Stimulated activated naive B cell treated with anti-CD40 and anti-IgM and Interleukin-4, amounts not matched to agents 10 μg/mL and 1 μg/mL and 100 μg/mL, for 72 hours (primary cell): ENCODE results near the gene SLC23A1.
"Not testable (repeated sequence)": the region's sequence is repeated elsewhere in the genome, so short reads cannot be mapped to it uniquely, and the experiment has no call there.

Experiments
- ATAC-seq, 2 donors: fragments of 150-1000 bp; cut with Tn5 transposase; replicated peaks; 2 replicates each; pipeline ENCODE4 v1.10.0; 2021; ENCODE audit warnings: moderate library complexity in 1 of 2
- DNase-seq: peaks from one replicate; pipeline ENCODE4 v3.0.0; 2021
- H3K27ac Mint-ChIP-seq: one replicate; pipeline ENCODE4 v1.8.0; 2022; ENCODE audit warnings: mild to moderate bottlenecking, mixed read lengths
- H3K27me3 Mint-ChIP-seq, 2 donors: one replicate each; pipeline ENCODE4 v1.8.0; 2022; ENCODE audit warnings: mixed read lengths in 2 of 2
- H3K36me3 Mint-ChIP-seq, 2 donors: one replicate each; pipeline ENCODE4 v1.8.0; 2022; ENCODE audit warnings: mixed read lengths in 2 of 2, mild to moderate bottlenecking in 1 of 2
- H3K4me1 Mint-ChIP-seq, 2 donors: one replicate each; pipeline ENCODE4 v1.8.0; 2022; ENCODE audit warnings: mixed read lengths in 2 of 2, mild to moderate bottlenecking in 1 of 2
- H3K4me3 Mint-ChIP-seq, 2 donors: one replicate each; pipeline ENCODE4 v1.8.0; 2022; ENCODE audit warnings: mild to moderate bottlenecking in 2 of 2, mixed read lengths in 2 of 2, moderate library complexity in 1 of 2
- H3K9me3 Mint-ChIP-seq, 2 donors: one replicate each; pipeline ENCODE4 v1.8.0; 2022; ENCODE audit warnings: mixed read lengths in 2 of 2, mild to moderate bottlenecking in 1 of 2

SLC23A1 gene

DNA sequence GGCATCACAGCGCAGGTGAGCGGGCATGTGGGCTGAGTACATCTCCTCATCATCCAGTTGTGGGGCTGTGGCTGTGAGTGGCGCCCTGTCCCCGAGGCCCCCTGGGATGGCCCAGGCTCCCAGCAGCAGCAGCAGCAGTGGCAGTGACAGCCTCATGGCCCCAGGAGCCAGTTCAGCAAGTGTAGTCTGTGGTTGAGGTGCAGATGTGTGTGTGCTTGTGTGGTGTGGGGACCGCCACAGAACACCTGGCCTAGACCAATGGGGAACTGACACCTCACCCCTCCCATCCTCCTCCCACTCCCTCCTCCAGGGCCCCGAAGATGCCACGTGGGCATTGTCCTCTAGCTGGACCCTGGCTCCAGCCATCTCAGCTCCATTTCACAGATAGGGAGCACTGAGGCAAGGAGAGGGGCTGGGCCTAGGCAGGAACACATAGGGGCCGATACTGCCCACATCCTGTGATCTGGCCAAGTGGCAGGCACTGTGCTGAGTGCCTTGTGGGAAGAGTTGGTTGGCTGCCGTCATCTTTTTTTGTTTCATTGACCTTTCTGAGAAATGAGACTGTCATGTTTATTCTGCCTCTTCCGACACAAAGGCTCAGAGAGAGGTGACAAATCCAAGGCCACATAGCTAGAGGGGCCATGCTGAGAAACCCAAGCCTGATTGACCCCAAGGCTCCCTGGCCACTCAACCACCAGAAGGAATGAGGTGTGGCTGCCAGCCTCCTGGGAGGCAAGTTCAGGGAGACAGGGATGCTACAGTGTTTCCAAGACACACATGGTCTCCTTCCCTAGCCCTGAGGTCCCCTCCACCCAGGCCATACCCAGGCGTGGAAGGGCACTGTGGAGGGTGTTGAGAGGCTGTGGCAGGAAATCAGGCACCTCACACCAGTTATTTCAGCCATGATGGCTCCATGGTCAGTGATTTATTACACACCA, 6.9 kb upstream of the SLC23A1 start, which contains the start of gene MZB1:
Gene MZB1 (minus strand): TSS at position 213 of the 938 bp plus-strand sequence. CDS start 57 bp downstream, at position 156.
- Mint-ChIP-seq H3K36me3 (peaks cover 13 to 43% of the 10 kb centered on the region in 2 donors), H3K4me1 (peaks cover 56 to 85% of the 10 kb centered on the region in 2 donors), H3K9me3 (no peaks in the 10 kb centered on the region), H3K27ac (peak within 1 kb of the TSS; percentile 97), H3K27me3 (no peaks in the 10 kb centered on the region), H3K4me3 (peak within 1 kb of the TSS; percentile 92 to 97)
- DNase-seq: peak; percentile 84
- ATAC-seq: peak; percentile 56 to 65

DNA sequence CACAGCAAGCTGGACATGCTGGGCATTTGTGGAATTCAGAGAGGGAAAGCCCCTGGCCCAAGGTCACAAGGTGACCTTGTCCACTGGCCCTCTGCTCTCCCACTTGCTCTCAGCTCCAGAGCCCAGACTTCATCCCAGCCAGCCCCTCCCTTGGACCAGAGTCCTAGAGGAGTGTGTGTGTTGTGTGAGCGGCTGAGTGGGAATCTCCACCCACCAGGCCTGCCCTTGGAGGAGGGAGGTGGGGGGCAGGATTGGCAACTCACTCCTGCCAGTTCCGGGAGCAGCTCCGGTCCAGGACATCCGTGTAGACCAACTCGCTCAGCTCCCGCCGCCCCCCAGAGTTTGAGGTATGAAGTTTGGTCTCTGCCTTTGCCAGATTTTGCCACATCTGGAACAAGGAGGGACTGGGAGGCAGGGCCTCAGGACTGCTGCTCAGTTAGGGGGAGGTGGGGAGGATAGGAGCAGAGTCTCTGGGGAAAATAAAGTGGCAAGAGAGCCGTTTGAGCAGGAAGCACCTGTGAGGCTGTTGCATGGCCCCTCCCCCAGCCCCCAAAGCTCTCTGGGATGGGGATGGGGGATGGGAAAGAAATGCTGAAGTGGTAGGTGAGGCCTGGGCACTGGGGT, 5.2 kb upstream of the SLC23A1 start:
- Mint-ChIP-seq H3K36me3 (peaks cover 13 to 43% of the 10 kb centered on the region in 2 donors), H3K9me3 (no peaks in the 10 kb centered on the region), H3K4me3 (peak overlapping the region; percentile 92 to 93), H3K4me1 (peaks cover 65 to 91% of the 10 kb centered on the region in 2 donors), H3K27ac (peak overlapping the region; percentile 97), H3K27me3 (no peaks in the 10 kb centered on the region)
- no peak for ATAC-seq
- no peak for DNase-seq

DNA sequence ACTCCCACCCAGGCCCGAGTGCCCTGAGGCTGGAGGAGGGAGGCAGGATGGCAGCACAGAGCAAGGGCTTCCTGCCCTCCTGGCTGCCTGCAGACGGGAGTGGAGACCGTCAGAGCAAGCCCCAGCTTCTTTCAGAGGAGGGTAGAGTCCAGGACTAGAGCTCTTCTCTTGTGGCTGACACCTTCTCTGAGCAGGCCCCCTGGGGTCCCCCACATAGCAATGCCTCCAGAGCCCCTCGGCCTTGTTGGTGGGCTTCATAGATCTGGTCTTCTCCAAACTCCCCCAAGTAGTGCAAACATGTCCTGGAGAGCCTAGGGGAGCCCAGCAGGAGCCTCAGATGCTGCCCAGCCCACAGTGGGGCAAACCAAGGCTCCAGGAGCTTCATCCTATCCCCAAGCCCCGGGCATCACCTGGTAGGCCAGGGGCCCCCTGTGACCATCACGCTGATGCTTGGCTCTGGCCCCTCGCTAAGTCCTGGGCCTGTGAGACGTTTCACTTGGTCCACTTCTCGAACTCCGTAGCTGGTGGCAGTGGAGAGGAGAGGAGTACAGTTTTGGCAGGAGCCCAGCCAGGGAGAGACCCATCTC, 4.6 kb upstream of the SLC23A1 start:
- H3K4me3 Mint-ChIP-seq: peak overlapping the region; percentile 92 to 93
- peaks cover 64 to 91% of the 10 kb centered on the region in 2 donors for H3K4me1 Mint-ChIP-seq
- peak overlapping the region; percentile 97 for H3K27ac Mint-ChIP-seq
- peaks cover 13 to 41% of the 10 kb centered on the region in 2 donors for H3K36me3 Mint-ChIP-seq
- no peak for DNase-seq
- H3K27me3 Mint-ChIP-seq: no peaks in the 10 kb centered on the region
- no peaks in the 10 kb centered on the region for H3K9me3 Mint-ChIP-seq
- no peak for ATAC-seq

DNA sequence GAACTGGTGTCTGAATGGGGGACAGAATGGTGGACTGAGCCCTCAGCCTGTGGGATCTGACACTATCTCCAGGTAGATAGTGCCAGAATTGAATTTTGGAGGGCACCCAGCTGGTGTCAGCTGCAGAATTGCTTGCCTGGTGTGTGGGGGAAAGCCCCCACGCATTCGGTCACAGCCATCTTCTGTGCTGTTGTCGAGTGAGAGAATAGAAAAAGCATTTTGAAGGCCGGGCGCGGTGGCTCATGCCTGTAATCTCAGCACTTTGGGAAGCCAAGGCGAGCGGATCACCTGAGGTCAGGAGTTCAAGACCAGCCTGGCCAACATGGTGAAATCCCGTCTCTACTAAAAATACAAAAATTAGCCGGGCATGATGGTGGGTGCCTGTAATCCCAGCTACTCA, 3.9 kb upstream of the SLC23A1 start:
- not testable (repeated sequence) for H3K9me3 Mint-ChIP-seq, ATAC-seq, DNase-seq, H3K27me3 Mint-ChIP-seq
- H3K36me3 Mint-ChIP-seq: peaks cover 13 to 40% of the 10 kb centered on the region in 2 donors
- peaks cover 67 to 97% of the 10 kb centered on the region in 2 donors for H3K4me1 Mint-ChIP-seq
- H3K27ac Mint-ChIP-seq: peak overlapping the region; percentile 97
- H3K4me3 Mint-ChIP-seq: peak overlapping the region; percentile 69 to 92

DNA sequence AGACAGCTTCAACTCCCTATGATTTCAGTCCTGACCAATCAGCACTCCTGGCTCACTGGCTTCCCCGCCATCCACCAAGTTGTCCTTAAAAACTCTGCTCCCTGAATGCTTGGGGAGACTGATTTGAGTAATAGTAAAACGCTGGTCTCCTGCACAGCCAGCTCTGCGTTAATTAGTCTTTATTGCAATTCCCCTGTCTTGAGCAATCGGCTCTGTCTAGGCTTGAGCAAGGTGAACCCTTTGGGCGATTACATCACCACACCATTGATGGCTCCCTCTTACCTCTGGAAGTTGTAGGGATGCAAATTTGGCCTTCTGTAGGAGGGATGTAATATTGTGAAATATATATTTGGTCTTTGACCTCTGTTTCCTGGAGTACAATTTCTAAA, 2.9 kb upstream of the SLC23A1 start:
- peaks cover 13 to 32% of the 10 kb centered on the region in 2 donors for H3K36me3 Mint-ChIP-seq
- ATAC-seq: no peak
- H3K9me3 Mint-ChIP-seq: no peaks in the 10 kb centered on the region
- no peak overlapping the region for H3K4me3 Mint-ChIP-seq
- H3K4me1 Mint-ChIP-seq: peaks cover 60 to 89% of the 10 kb centered on the region in 2 donors
- H3K27me3 Mint-ChIP-seq: no peaks in the 10 kb centered on the region
- H3K27ac Mint-ChIP-seq: peak overlapping the region; percentile 42
- no peak for DNase-seq

DNA sequence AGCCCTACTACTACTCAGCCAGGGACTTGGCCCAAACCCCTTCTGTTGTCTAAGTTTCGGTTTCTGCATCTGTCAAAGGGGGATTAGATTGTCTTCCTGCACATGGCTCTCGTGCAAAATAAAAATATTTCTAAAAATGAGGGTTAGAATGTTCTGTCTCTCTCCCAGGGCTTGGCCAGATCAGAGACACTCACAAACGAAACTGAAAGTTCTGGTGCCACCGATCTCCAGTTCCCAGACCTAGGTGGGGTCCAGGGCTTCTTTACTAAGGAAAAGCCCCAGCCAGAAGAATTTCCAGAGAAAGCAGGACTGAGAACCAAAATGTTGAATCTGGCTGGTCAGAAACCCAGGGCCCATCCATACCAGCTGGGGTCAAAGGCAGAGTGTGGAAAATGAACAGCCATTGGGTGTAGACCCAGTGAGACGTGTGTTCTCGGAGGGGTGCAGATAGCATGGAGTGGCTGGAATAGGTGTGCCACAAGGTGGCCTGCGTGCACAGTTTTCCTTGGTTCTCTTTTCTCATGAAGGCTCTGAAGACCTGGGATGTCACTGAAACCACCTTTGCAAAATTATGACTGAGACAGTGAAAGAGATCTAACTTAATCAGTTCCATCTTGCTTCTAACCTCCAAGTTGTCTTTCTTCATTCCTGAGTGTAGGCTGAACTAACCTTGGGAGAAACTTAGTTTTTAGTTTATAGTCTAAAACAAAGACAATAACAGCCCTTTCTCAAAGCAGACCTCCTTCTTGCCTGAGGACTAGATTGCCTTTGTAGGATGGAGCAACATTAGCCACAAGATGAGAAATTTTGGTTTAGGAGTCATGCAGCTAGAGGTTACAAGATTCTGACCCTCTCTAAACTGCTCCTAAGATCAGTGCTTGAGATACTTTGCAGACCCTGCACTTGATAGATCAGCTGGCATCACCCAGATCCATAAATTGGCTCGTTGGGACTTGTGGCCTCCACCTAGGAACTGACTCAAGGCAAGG, 2.3 kb upstream of the SLC23A1 start:
- peak overlapping the region; percentile 78 for H3K27ac Mint-ChIP-seq
- peaks cover 56 to 82% of the 10 kb centered on the region in 2 donors for H3K4me1 Mint-ChIP-seq
- peaks cover 11 to 29% of the 10 kb centered on the region in 2 donors for H3K36me3 Mint-ChIP-seq
- H3K4me3 Mint-ChIP-seq: peak overlapping the region; percentile 22 to 81
- DNase-seq (no peak), ATAC-seq (no peak)
- H3K27me3 Mint-ChIP-seq: no peaks in the 10 kb centered on the region
- H3K9me3 Mint-ChIP-seq: no peaks in the 10 kb centered on the region

DNA sequence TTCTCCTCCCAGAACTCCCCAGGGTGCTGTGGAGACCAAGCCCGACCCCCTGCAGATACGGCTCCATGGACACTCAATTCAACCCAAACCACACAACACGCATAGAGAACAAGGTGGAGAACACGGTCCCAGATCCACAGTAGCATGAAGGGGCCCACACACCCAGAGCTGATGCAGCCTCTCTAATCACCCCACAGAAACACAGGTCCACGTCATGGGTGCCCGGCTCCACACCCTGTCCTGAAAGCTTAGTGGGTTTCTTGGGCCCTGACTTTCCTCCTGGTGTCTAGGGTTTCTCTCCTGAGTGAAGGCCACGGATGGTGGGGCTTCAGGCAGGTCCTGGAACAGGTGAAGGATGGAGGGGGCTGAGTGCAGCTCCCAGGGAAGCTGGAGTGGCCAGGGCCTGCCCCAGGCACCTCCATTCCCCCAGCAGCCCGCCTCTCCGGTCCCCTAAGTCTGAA, 1.5 kb upstream of the SLC23A1 start:
- no peaks in the 10 kb centered on the region for H3K27me3 Mint-ChIP-seq
- peaks cover 11 to 25% of the 10 kb centered on the region in 2 donors for H3K36me3 Mint-ChIP-seq
- peaks cover 50 to 75% of the 10 kb centered on the region in 2 donors for H3K4me1 Mint-ChIP-seq
- H3K9me3 Mint-ChIP-seq: no peaks in the 10 kb centered on the region
- ATAC-seq: peak; percentile 15 to 18
- peak overlapping the region; percentile 22 to 81 for H3K4me3 Mint-ChIP-seq
- DNase-seq: no peak
- peak overlapping the region; percentile 78 for H3K27ac Mint-ChIP-seq

DNA sequence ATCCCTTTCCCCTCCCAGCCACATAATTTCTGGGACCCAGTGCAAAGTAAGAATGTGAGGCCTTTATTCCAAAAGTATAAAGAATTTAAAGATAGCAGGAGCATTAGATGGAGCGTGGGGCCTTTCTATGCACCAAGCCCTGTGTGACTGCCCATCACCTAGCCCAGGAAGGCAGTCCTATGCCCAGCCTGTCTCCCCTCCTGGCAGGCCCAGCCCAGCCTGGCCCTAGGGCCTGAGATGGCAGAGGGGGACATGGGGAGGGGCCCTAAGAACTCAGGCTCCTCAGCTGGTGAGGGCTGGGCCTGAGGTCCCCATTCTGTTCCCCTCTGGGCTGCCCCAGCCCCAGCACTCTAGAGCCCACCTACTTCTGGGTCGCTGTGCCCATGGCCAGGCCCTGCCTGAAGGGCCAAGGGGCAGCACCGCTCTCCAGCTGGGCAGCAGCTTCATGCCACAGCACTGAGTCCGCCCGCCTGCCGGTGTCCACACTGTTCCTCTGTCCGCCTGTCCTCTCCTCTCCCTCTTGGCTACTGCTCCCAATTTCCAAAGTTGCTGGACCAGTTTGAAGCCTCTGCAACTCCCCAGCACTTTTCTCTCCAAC, 995 bp upstream of the SLC23A1 start:
- Mint-ChIP-seq H3K9me3 (no peaks in the 10 kb centered on the region), H3K27me3 (no peaks in the 10 kb centered on the region), H3K27ac (peak overlapping the region; percentile 79), H3K4me1 (peaks cover 45 to 70% of the 10 kb centered on the region in 2 donors), H3K36me3 (peaks cover 11 to 21% of the 10 kb centered on the region in 2 donors), H3K4me3 (peak overlapping the region; percentile 22 to 81)
- ATAC-seq: no peak
- no peak for DNase-seq

DNA sequence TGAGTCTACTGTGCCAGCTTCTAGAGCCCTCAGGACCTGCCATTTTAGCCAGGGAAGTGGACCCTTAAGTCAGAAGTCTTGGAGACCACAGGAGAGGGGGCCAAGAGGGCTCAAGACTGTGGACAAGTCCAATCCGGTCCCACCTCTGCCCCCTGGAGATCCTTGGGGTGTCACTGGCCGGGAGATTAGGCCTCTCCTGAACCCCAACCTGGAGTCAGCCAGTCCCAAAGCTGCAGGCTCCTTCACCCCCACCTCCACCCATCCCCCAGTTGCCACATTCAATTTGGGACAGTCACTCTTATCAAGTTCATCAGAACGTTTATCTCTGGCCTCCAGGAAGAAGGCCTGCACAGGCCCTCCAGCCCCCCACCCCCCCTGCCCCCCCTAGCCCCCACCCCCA, 290 bp downstream of the SLC23A1 start:
- ATAC-seq (no peak), DNase-seq (no peak)
- Mint-ChIP-seq H3K27me3 (no peaks in the 10 kb centered on the region), H3K36me3 (peaks cover 4 to 17% of the 10 kb centered on the region in 2 donors), H3K4me1 (peaks cover 38 to 59% of the 10 kb centered on the region in 2 donors), H3K9me3 (no peaks in the 10 kb centered on the region), H3K27ac (peak overlapping the region; percentile 9), H3K4me3 (no peak overlapping the region)

DNA sequence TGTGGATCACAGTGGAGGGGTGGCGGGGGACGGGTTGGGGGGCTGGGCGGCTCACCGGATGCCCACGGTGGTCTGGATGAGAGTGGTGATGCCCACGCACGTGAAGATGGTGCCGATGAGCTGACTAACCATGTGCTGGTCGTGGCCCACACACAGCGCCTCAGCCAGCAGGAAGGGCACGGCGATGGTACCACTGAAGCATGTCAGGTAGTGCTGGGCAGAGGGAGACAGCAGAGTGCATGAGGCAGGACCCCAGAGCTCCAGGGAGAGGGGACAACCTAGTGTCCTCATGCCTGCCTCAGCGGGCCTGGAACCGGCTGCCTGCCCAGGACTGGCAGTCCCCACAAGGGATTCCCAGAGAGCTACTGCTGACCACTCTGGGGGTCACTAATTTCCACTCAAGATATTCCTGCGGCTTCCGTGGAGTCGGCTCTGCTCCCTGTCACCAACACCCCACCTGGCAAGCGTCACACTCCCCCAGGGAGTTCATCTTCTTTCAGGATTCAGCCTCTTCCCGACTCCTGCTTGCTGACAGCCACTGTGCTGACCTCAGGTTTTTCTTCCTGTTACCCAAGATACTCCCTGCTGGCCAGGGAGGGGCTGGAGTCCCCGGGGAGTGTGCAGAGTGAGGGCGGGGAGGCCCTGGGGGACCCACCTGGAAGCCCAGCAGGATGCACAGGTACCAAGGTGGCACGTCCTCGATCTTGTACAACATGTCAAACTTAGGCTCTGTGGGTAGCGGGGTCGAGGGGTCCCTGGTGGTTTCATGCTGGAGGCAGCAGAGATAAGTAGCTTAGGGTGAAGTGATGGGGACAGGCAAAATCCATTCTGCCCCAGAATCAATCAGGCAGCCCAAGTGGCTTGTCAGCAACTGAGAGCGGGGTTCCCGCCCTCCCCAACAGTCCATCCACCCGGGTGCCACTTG, 998 bp downstream of the SLC23A1 start:
- no peak overlapping the region for H3K4me3 Mint-ChIP-seq
- peaks cover 8 to 20% of the 10 kb centered on the region in 2 donors for H3K36me3 Mint-ChIP-seq
- DNase-seq (no peak), ATAC-seq (peak in 1 of 2 donors; percentile 2)
- H3K27me3 Mint-ChIP-seq: no peaks in the 10 kb centered on the region
- H3K27ac Mint-ChIP-seq: peak overlapping the region; percentile 92
- H3K9me3 Mint-ChIP-seq: no peaks in the 10 kb centered on the region
- peaks cover 36 to 55% of the 10 kb centered on the region in 2 donors for H3K4me1 Mint-ChIP-seq

DNA sequence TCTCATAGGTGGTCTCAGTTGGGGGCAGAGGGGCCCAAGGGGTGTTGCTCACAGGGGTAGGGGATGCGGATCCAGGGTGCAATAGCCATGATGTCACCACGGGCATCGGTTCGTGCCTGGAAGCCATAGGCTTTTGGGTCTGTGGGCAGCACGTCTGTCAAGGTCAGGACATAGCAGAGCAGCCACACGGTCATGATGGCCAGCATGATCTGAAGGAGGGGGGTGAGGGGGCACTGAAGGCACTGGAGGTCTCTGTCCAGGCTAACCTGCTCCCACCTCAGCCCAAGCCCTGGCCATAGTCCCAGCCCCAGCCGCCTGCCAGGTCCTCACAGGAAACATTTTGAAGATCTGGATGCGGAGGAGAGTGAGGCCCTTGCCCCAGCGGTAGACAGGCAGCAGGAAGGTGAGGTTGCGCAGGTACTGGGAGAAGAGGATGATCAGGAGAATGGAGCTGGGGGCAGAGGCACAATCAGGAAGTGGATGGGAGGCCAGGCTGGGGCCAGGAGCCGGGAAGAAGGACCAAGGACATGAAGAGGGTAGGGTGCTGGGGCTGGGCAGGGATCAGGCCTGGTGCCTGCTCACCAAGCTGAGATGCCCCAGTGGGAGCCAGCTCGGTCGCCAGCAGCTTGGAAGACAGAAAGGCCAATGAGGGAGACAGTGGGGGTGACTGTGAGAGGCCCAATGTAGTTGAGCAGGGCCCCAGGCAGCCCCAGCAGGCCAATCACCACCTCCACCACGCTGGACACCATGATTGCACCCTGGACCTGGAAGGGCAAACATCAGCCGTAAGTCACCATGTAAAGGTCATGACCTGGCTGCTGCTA, 3.3 kb downstream of the SLC23A1 start:
- no peak for DNase-seq
- Mint-ChIP-seq H3K27me3 (no peaks in the 10 kb centered on the region), H3K4me1 (peaks cover 20 to 35% of the 10 kb centered on the region in 2 donors), H3K36me3 (peaks cover 10 to 23% of the 10 kb centered on the region in 2 donors), H3K27ac (no peak overlapping the region), H3K9me3 (no peaks in the 10 kb centered on the region), H3K4me3 (no peak overlapping the region)
- ATAC-seq: no peak
